Endodermal cell (in vitro differentiated cells): ENCODE measurements around the gene MCTP1. TPM values are rescaled to one million over a fixed set of nuclear protein-coding genes. Genes with fewer than 3 reads are reported as not detected.

ENCODE experiments used
- DNase-seq: peaks from one replicate; pipeline ENCODE4 v3.0.0-alpha.2; 2017
- H3K27ac ChIP-seq: 2 replicates; pipeline ENCODE4 v1.5.1; 2013; ENCODE audit warnings: mild to moderate bottlenecking, low read depth, low read length, moderate library complexity
- H3K27me3 ChIP-seq: 2 replicates; pipeline ENCODE4 v1.6.1; 2013; ENCODE audit warnings: mild to moderate bottlenecking, low read length, moderate library complexity; ENCODE audit not compliant: insufficient read depth, control insufficient read depth, poor library complexity, severe bottlenecking
- H3K36me3 ChIP-seq: 2 replicates; pipeline ENCODE4 v1.7.0; 2013; ENCODE audit warnings: mild to moderate bottlenecking, low read length, moderate library complexity; ENCODE audit not compliant: control insufficient read depth, insufficient read depth
- H3K4me1 ChIP-seq: one replicate; pipeline ENCODE4 v1.7.0; 2013; ENCODE audit warnings: low read length; ENCODE audit not compliant: control insufficient read depth, insufficient read depth
- H3K4me3 ChIP-seq: 2 replicates; pipeline ENCODE4 v1.5.1; 2013; ENCODE audit warnings: mild to moderate bottlenecking, low read length, moderate library complexity
- H3K9ac ChIP-seq: 2 replicates; pipeline ENCODE4 v1.6.1; 2013; ENCODE audit warnings: mild to moderate bottlenecking, low read length, moderate library complexity; ENCODE audit not compliant: poor library complexity, severe bottlenecking; ENCODE audit errors: extremely low read depth
- H3K9me3 ChIP-seq: 2 replicates; pipeline ENCODE4 v1.6.1; 2013; ENCODE audit warnings: mild to moderate bottlenecking, low read length, moderate library complexity; ENCODE audit not compliant: control insufficient read depth
- H3K27ac Mint-ChIP-seq: 2 replicates; pipeline ENCODE4 v1.8.0; 2020; ENCODE audit warnings: mixed read lengths
- H3K27me3 Mint-ChIP-seq: 2 replicates; pipeline ENCODE4 v1.8.0; 2021; ENCODE audit warnings: mild to moderate bottlenecking, mixed read lengths; ENCODE audit not compliant: insufficient read depth
- H3K36me3 Mint-ChIP-seq: 2 replicates; pipeline ENCODE4 v1.8.0; 2020; ENCODE audit warnings: low read depth, mixed read lengths
- H3K4me1 Mint-ChIP-seq: 2 replicates; pipeline ENCODE4 v1.8.0; 2020; ENCODE audit warnings: mixed read lengths
- H3K4me3 Mint-ChIP-seq: 2 replicates; pipeline ENCODE4 v1.8.0; 2020; ENCODE audit warnings: mild to moderate bottlenecking, moderate library complexity, mixed read lengths
- H3K9me3 Mint-ChIP-seq: 2 replicates; pipeline ENCODE4 v1.8.0; 2020; ENCODE audit warnings: mild to moderate bottlenecking, mixed read lengths
- CTCF ChIP-seq: fragments of 200-600 bp; sonication (generic); conservative IDR thresholded peaks from 2 replicates; pipeline ENCODE4 v1.5.0; 2021; ENCODE audit warnings: antibody characterized with exemption, mild to moderate bottlenecking
- WGBS, 2 experiments: methylation state at CpG; one replicate each; pipeline versions ENCODE4 v1.1.5 to v1.1.7; 2013; ENCODE audit warnings: missing lambda C conversion rate in 2 of 2, mixed read lengths in 1 of 2; ENCODE audit not compliant: insufficient coverage in 1 of 2, insufficient read length in 1 of 2; 5-methylcytosine and 5-hydroxymethylcytosine counted together
- total RNA-seq, 2 donors: library from RNA; stranded (reverse); fragmentation: NEBNext Ultra II Directional in 1 of 2; extraction: Animal tissue kit (Norgen Biotek cat#: 25700) in 1 of 2; gene quantifications; 2 replicates in 1 of 2; 3 replicates in 1 of 2; pipeline ENCODE4 v1.2.1, GENCODE V29; 2021

The MCTP1 gene
- total RNA-seq, 2 donors from 2014 or later: 0.71 to 3.7 TPM

GRCh38 chr5:94788527-94788926 lies 496.4 kb downstream of the MCTP1 start:
- no peaks in the 10 kb centered on the region for H3K27me3 Mint-ChIP-seq
- no peaks in the 10 kb centered on the region for H3K36me3 ChIP-seq
- H3K27me3 ChIP-seq: no peaks in the 10 kb centered on the region
- no peak for DNase-seq
- H3K27ac ChIP-seq: no peak overlapping the region
- H3K4me1 Mint-ChIP-seq: peaks cover 7% of the 10 kb centered on the region
- H3K4me3 ChIP-seq: no peak overlapping the region
- H3K27ac Mint-ChIP-seq: no peak overlapping the region
- no peak for TF ChIP-seq CTCF
- H3K9me3 ChIP-seq: no peaks in the 10 kb centered on the region
- WGBS, 2 experiments: 88 to 90% methylated on average over 1 to 4 of the region's 4 CpGs
- H3K9me3 Mint-ChIP-seq: no peaks in the 10 kb centered on the region
- H3K9ac ChIP-seq: no peak overlapping the region
- no peaks in the 10 kb centered on the region for H3K4me1 ChIP-seq
- H3K4me3 Mint-ChIP-seq: no peak overlapping the region
- no peaks in the 10 kb centered on the region for H3K36me3 Mint-ChIP-seq

GRCh38 chr5:94784536-94785505 lies 500.1 kb downstream of the MCTP1 start:
- Histone ChIP-seq H3K9ac (no peak overlapping the region), H3K9me3 (no peaks in the 10 kb centered on the region), H3K27ac (no peak overlapping the region), H3K4me3 (no peak overlapping the region), H3K27me3 (no peaks in the 10 kb centered on the region), H3K4me1 (no peaks in the 10 kb centered on the region), H3K36me3 (no peaks in the 10 kb centered on the region)
- Mint-ChIP-seq H3K27ac (no peak overlapping the region), H3K36me3 (no peaks in the 10 kb centered on the region), H3K4me1 (peaks cover 7% of the 10 kb centered on the region), H3K4me3 (no peak overlapping the region), H3K9me3 (no peaks in the 10 kb centered on the region), H3K27me3 (no peaks in the 10 kb centered on the region)
- TF ChIP-seq CTCF: peak; percentile 55
- DNase-seq: no peak
- 90 to 92% methylated on average over 4 to 7 of the region's 7 CpGs for WGBS, 2 experiments

- Histone ChIP-seq H3K4me1 (no peaks in the 10 kb centered on the region), H3K27me3 (no peaks in the 10 kb centered on the region), H3K9ac (no peak overlapping the region), H3K9me3 (no peaks in the 10 kb centered on the region), H3K27ac (no peak overlapping the region), H3K4me3 (no peak overlapping the region), H3K36me3 (no peaks in the 10 kb centered on the region)
- no peaks in the 10 kb centered on the region for H3K36me3 Mint-ChIP-seq
- peaks cover 3% of the 10 kb centered on the region for H3K4me1 Mint-ChIP-seq
- H3K9me3 Mint-ChIP-seq: no peaks in the 10 kb centered on the region
- TF ChIP-seq CTCF: no peak
- H3K27me3 Mint-ChIP-seq: no peaks in the 10 kb centered on the region
- no peak overlapping the region for H3K27ac Mint-ChIP-seq
- no peak for DNase-seq
- 91% methylated on average over 3 of the region's 3 CpGs; no CpG with 5 or more reads in 1 of the 2 experiments for WGBS, 2 experiments
- H3K4me3 Mint-ChIP-seq: no peak overlapping the region
Measured at GRCh38 chr5:94782383-94782782, 502.5 kb downstream of the MCTP1 start.
